A549 (cell line): Measurements from ENCODE around the gene SKAP1.

Experiments used
- EP300 ChIP-seq, 2 experiments: fragments of >200 bp; sonication (Bioruptor Twin); formaldehyde crosslinking; IDR thresholded peaks; 2 replicates in 1 of 2; 3 replicates in 1 of 2; pipeline ENCODE4 v1.6.1; 2016 to 2017
- JUNB ChIP-seq: fragments of >200 bp; sonication (Bioruptor Twin); formaldehyde crosslinking; IDR thresholded peaks from 2 replicates; pipeline ENCODE4 v1.6.1; 2016
- POLR2A ChIP-seq: IDR thresholded peaks from 2 replicates; pipeline ENCODE4 v1.6.1; 2012; ENCODE audit warnings: mild to moderate bottlenecking, low read length
- POLR2AphosphoS2 ChIP-seq: conservative IDR thresholded peaks from 2 replicates; pipeline ENCODE4 v1.6.1; 2012; ENCODE audit warnings: low read length, improper control_type of control experiment, inconsistent platforms
- TF ChIP-seq, protein P1 (sequence below): IDR thresholded peaks from 2 replicates; pipeline ENCODE4 v1.6.1; 2012
- TF ChIP-seq, protein P2 (sequence below): IDR thresholded peaks from 2 replicates; pipeline ENCODE4 v1.6.1; 2012
- TF ChIP-seq, protein P3 (sequence below): fragments of >200 bp; sonication (Bioruptor Twin); formaldehyde crosslinking; IDR thresholded peaks from 3 replicates; pipeline ENCODE4 v1.5.1; 2016

DNA sequence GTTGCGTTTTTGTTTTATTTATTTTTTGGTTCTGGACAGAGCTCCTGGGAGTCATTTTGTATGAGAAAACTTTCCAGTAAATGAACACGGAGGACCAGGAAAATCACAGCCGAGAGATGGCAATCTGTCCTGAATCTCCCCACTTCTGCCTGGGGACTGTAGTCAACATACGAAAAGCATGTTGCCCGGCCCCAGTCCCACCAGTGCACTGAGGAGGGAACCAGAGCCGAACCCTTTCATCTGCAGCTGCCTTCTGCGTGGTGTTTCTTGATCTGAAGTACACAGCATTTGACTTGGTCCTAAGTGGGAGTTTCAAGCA is 303.5 kb downstream of the SKAP1 start:
- TF ChIP-seq, protein P1, sequence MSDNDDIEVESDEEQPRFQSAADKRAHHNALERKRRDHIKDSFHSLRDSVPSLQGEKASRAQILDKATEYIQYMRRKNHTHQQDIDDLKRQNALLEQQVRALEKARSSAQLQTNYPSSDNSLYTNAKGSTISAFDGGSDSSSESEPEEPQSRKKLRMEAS = no peak
- no peak for TF ChIP-seq POLR2A
- TF ChIP-seq, protein P2, sequence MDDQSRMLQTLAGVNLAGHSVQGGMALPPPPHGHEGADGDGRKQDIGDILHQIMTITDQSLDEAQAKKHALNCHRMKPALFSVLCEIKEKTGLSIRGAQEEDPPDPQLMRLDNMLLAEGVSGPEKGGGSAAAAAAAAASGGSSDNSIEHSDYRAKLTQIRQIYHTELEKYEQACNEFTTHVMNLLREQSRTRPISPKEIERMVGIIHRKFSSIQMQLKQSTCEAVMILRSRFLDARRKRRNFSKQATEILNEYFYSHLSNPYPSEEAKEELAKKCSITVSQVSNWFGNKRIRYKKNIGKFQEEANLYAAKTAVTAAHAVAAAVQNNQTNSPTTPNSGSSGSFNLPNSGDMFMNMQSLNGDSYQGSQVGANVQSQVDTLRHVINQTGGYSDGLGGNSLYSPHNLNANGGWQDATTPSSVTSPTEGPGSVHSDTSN = no peak
- TF ChIP-seq JUNB = no peak
- TF ChIP-seq, protein P3, sequence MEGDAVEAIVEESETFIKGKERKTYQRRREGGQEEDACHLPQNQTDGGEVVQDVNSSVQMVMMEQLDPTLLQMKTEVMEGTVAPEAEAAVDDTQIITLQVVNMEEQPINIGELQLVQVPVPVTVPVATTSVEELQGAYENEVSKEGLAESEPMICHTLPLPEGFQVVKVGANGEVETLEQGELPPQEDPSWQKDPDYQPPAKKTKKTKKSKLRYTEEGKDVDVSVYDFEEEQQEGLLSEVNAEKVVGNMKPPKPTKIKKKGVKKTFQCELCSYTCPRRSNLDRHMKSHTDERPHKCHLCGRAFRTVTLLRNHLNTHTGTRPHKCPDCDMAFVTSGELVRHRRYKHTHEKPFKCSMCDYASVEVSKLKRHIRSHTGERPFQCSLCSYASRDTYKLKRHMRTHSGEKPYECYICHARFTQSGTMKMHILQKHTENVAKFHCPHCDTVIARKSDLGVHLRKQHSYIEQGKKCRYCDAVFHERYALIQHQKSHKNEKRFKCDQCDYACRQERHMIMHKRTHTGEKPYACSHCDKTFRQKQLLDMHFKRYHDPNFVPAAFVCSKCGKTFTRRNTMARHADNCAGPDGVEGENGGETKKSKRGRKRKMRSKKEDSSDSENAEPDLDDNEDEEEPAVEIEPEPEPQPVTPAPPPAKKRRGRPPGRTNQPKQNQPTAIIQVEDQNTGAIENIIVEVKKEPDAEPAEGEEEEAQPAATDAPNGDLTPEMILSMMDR = no peak
- TF ChIP-seq POLR2AphosphoS2 = no peak
- TF ChIP-seq EP300 (IDR thresholded peaks at IDR 0.05) = no peak
